ENCODE results near the gene DR1.

The DR1 gene

DNA sequence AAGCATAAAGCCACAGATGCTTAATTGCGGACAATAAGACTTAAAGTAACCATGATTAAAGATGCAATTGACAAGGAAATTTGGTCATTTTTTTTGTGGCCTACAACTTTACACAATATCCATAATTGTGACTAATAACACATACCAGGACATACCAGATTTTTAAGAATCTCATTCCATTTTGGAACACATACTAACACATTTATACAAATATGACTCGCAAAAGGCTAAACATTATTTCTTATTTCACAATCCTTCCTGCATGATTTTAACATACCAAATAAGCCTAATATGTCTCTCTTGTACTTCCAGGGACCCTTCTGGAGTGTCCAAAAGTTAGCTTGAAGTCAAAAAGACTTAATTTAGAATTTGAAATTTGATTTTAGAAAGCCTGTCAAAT, 48.8 kb downstream of the DR1 start:
- DNase-seq (ENCODE audit: low spot score), result no peak

DNA sequence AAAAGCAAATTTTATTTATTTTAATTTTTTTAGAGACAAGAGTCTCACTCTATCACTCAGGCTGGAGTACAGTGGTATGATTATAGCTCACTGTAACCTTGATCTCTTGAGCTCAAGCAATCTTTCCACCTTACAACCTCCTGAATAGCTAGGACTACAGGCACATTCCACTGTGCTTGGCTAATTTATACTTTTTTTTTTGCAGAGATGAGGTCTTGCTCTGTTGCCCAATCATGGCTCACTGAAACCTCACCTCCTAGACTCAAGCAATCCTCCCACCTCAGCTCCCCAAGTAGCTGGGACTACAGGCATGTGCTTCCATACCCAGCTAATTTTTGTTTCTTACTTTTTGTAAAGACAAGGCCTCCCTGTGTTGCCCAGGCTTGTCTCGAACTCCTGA, 49.5 kb downstream of the DR1 start:
- DNase-seq (ENCODE audit: low spot score), result no peak

DNA sequence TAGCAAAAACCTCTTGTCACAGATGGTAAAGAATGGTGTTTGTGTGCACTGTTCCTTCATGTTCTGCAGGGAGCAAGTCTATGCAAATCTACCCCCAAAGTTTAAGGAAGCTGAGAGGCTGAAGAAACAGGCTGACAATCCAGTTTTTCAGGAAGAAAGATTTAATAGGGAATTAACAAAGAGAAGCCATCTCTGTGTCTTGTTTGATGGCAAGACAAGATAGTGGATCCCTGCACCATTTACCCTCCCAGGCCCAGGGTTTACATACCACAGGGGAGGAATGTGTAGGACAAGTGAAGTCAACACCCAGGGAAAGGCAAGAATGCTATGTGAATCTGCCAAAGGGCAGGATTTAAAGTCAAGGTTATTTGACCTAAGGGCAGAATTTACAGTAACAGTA, 54.1 kb downstream of the DR1 start:
- no peak for DNase-seq (ENCODE audit: low spot score)

DNA sequence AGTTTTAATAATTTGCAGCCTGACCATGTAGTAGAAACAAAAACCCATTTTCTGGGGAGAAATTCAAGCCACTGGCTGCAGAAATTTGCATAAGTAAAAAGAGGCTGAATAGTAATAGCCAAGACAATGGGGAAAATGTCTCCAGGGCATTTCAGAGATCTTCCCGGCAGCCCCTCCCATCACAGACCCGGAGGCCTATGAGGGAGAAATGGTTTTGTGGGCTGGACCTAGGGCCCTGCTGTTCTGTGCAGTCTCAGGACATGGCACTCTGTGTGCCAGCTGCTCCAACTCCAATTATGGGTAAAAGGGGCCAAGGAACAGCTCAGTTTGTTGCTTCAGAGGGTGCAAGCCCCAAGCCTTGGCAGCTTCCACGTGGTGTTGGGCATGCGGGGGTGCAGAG, 62.5 kb downstream of the DR1 start:
- no peak for DNase-seq (ENCODE audit: low spot score)

DNA sequence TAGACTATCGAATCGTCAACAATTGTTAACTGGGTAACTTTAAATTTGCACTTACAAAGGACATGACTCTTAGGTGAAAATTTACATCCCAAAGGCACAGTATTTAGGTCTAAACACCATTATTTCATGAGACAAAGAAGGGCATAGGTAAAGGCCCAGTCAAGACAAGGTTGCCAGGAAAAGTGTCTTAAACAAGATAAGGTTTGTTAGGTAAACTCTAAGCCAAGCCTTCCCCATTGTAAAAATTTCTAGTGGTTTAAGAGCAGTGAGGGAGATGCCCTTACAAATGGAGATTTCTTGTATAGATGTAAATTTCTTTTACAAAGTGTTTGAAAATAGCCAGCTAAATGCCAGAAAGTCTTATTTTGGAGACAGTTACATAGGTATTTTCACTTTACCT, 65.3 kb downstream of the DR1 start:
- no peak for DNase-seq (ENCODE audit: low spot score)

DNA sequence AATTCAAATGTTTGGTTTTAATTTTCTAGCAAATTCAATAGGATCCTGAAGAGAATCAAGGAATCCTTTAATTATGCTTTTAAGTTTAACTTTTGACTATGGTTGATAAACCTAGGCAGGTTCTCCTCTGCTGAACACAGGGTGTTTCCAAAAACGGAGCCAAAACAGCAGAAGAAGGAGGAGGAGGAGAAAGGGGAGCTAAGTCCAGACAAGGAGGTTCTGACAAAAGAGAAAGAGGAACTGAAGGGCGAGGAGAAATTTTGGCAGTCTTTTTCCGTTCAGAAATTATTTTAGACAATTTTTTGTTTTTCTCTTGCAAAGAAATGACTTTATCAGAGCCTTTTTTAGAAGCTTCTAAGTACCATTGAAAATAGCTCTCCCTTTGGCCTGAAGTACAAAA, 69.0 kb downstream of the DR1 start:
- DNase-seq (ENCODE audit: low spot score), result no peak

DNA sequence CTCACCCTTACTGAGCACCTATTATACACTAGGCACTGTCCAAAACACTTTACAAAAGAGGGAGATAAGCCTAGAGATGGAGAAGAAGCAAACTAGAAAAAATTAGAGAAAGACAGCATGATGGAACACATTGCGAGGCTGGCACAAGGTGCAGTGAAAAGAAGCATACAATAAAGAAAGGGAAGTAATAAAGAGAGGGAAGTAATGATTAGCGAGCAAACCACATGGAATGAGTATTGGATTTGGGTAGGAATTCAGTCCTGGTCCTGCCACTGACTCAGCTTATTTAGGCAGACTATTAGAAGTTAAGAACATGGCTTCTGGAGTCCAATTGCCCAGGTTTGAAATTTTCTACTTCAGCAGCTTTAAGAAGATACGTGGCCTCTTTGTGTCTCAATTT, 69.6 kb downstream of the DR1 start:
- no peak for DNase-seq (ENCODE audit: low spot score)

DNA sequence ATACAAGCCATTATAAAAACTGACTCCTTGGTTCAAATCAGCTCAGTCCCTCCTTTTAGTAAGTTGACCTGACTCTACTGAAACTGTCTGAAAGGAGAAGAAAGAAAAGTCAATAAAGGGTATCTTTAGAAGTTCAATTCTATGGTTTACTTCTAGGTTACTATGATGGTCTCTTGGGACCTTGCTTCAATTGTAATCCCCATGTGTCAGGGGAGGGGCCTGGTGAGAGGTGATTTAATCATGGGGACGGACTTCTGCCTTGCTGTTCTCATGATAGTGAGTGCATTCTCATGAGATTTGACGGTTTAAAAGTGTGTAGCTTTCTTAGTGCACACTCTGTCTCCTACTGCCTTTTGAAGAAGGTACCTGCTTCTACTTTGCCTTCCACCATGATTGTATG, 70.5 kb downstream of the DR1 start:
- no peak for DNase-seq (ENCODE audit: low spot score)

All from CD4-positive, alpha-beta T cell treated with Interleukin-6 at 100 ng/mL for 8 hours (primary cell).